Parathyroid adenoma (tissue), 2 donors: ENCODE data around the gene NTN1.

Experiments used
- H2AFZ ChIP-seq: fragments of 300-600 bp; sonication (generic); one replicate; pipeline ENCODE4 v1.7.0; 2017; ENCODE audit warnings: antibody characterized with exemption, mild to moderate bottlenecking
- H3K27ac ChIP-seq: fragments of 300-600 bp; sonication (generic); one replicate; pipeline ENCODE4 v1.7.0; 2017
- H3K27me3 ChIP-seq: fragments of 300-600 bp; sonication (generic); one replicate; pipeline ENCODE4 v1.7.0; 2017; ENCODE audit warnings: low read length; ENCODE audit not compliant: control insufficient read depth, insufficient read depth
- H3K36me3 ChIP-seq: fragments of 300-600 bp; sonication (generic); one replicate; pipeline ENCODE4 v1.7.0; 2017; ENCODE audit warnings: low read length; ENCODE audit not compliant: control insufficient read depth, insufficient read depth
- H3K4me1 ChIP-seq: fragments of 300-600 bp; sonication (generic); one replicate; pipeline ENCODE4 v1.7.0; 2017; ENCODE audit warnings: control low read depth
- H3K4me2 ChIP-seq: fragments of 300-600 bp; sonication (generic); one replicate; pipeline ENCODE4 v1.7.0; 2017; ENCODE audit warnings: low read length
- H3K4me3 ChIP-seq: fragments of 300-600 bp; sonication (generic); one replicate; pipeline ENCODE4 v1.7.0; 2017; ENCODE audit warnings: low read depth, low read length
- H3K79me2 ChIP-seq: fragments of 300-600 bp; sonication (generic); one replicate; pipeline ENCODE4 v1.7.0; 2017; ENCODE audit warnings: control low read depth
- H3K9ac ChIP-seq: fragments of 300-600 bp; sonication (generic); one replicate; pipeline ENCODE4 v1.7.0; 2017; ENCODE audit warnings: mild to moderate bottlenecking
- H3K9me3 ChIP-seq: fragments of 300-600 bp; sonication (generic); one replicate; pipeline ENCODE4 v1.7.0; 2017; ENCODE audit warnings: low read length; ENCODE audit not compliant: control insufficient read depth
- TF ChIP-seq, protein P1 (sequence below): fragments of 300-600 bp; sonication (generic); IDR thresholded peaks from one replicate; pipeline ENCODE4 v1.7.0; 2017; ENCODE audit warnings: antibody characterized with exemption, mild to moderate bottlenecking
- donor health status: primary hyperparathyroidism.

NTN1 gene

DNA sequence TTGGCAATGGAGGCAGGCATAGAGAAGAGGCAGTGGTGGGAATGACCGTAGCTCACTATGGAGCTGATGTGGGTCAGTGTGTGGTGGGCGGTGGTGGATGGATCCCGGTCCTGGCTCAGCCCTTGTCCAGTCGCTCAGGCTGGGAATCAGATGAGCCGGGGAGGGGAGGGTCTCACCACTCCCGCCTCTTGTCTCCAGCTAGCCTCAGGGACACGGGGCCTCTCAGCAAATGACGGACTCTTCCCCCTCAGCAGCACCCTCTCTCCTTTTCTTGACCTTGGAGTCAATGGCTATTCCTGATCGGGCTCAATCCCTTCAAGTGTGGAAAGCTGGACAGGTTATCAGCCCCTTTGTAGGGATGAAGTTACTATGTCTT lies 208.5 kb downstream of the NTN1 start:
- Histone ChIP-seq H3K9ac (no peak overlapping the region), H3K9me3 (no peaks in the 10 kb centered on the region), H3K27me3 (no peaks in the 10 kb centered on the region), H3K79me2 (no peaks in the 10 kb centered on the region), H3K4me1 (no peaks in the 10 kb centered on the region), H3K27ac (no peak overlapping the region), H3K4me2 (no peak overlapping the region), H3K4me3 (no peak overlapping the region), H2AFZ (no peak overlapping the region), H3K36me3 (no peaks in the 10 kb centered on the region)
- TF ChIP-seq, protein P1, sequence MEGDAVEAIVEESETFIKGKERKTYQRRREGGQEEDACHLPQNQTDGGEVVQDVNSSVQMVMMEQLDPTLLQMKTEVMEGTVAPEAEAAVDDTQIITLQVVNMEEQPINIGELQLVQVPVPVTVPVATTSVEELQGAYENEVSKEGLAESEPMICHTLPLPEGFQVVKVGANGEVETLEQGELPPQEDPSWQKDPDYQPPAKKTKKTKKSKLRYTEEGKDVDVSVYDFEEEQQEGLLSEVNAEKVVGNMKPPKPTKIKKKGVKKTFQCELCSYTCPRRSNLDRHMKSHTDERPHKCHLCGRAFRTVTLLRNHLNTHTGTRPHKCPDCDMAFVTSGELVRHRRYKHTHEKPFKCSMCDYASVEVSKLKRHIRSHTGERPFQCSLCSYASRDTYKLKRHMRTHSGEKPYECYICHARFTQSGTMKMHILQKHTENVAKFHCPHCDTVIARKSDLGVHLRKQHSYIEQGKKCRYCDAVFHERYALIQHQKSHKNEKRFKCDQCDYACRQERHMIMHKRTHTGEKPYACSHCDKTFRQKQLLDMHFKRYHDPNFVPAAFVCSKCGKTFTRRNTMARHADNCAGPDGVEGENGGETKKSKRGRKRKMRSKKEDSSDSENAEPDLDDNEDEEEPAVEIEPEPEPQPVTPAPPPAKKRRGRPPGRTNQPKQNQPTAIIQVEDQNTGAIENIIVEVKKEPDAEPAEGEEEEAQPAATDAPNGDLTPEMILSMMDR = no peak

DNA sequence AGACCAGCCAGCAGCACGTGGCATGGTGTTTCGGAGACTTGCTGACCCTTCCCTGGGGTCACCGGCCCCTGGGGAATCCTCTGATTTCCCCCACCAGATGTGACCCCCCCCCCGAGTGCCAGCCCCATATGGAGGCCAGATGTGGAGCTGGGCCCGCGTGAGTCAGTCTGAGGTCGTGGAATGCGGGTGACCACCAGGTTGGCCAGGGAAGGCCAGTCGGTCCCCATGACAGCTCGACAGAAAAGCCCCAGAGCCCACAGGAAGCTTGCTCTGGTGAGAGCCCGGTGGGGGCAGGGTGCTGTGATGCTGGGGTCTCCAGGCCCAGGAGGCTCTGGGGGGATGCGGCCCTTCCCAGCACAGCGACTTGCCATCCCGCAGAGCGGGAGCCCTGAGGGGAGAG lies 209.0 kb downstream of the NTN1 start:
- no peaks in the 10 kb centered on the region for H3K9me3 ChIP-seq
- TF ChIP-seq, protein P1 = no peak
- H3K4me1 ChIP-seq = no peaks in the 10 kb centered on the region
- no peak overlapping the region for H3K9ac ChIP-seq
- H3K27me3 ChIP-seq = no peaks in the 10 kb centered on the region
- no peak overlapping the region for H3K27ac ChIP-seq
- H3K36me3 ChIP-seq = no peaks in the 10 kb centered on the region
- H3K4me3 ChIP-seq = no peak overlapping the region
- no peak overlapping the region for H2AFZ ChIP-seq
- no peaks in the 10 kb centered on the region for H3K79me2 ChIP-seq
- no peak overlapping the region for H3K4me2 ChIP-seq

DNA sequence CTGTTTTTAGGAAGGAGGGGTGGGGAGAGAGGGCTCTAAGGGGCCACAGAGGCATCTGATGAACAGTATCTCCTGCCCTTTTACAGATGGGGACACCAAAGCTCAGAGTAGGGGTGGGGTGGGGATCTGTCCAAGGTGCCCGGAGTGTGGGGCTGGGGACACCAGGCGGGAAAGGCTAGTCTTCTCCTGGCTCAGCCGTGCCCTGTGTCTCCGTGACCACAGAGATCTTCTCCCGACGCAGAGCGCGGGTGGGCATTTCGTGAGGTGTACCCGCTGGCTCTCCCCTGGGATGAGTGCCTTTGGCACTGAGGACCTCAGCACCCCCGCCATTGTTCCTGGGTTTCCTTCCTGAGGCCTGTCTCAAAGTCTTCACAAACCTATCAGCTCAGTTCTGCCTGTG lies 209.6 kb downstream of the NTN1 start:
- Histone ChIP-seq H3K9me3 (no peaks in the 10 kb centered on the region), H2AFZ (no peak overlapping the region), H3K27me3 (no peaks in the 10 kb centered on the region), H3K4me1 (no peaks in the 10 kb centered on the region), H3K9ac (no peak overlapping the region), H3K27ac (no peak overlapping the region), H3K36me3 (no peaks in the 10 kb centered on the region), H3K4me3 (no peak overlapping the region), H3K4me2 (no peak overlapping the region), H3K79me2 (no peaks in the 10 kb centered on the region)
- TF ChIP-seq, protein P1 = no peak

DNA sequence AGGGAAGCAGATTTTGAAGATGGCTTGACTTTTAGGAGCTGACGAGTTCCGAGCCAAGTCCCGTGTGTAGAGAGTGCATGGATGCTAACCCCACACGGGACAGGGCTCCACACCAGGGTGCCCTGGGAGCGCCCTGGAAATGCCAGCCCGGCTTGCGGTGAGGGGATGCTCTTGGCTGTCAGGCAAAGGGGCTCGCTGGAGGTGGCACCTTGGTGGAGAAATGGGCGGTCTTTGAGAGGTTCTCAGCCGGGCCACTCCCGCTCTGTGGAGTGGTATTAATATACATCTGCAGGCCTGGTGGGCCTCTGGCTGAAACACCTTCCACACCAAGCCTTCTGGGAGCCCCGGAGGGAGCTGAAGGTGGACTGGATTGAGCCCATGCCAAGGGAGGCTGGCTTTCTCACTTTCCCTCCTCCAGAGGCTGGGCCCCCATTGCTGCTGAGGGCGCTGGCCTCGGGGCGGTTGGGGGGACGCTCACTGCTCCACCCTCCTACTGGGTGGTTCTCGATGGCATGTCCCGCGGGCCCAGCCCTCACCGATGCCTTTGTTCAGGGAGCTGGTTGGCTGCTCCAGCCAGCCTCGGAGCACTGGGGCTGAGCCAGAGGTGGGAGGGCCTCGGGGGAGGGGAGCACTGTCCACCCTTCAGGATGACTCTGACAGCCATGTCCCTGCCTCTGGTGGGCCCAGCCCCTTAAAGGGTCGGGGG lies 210.3 kb downstream of the NTN1 start:
- no peaks in the 10 kb centered on the region for H3K79me2 ChIP-seq
- H3K36me3 ChIP-seq = no peaks in the 10 kb centered on the region
- no peaks in the 10 kb centered on the region for H3K27me3 ChIP-seq
- no peaks in the 10 kb centered on the region for H3K9me3 ChIP-seq
- no peak overlapping the region for H2AFZ ChIP-seq
- no peaks in the 10 kb centered on the region for H3K4me1 ChIP-seq
- no peak overlapping the region for H3K4me2 ChIP-seq
- TF ChIP-seq, protein P1 = no peak
- H3K9ac ChIP-seq = no peak overlapping the region
- no peak overlapping the region for H3K27ac ChIP-seq
- H3K4me3 ChIP-seq = no peak overlapping the region

- TF ChIP-seq, protein P1 = no peak
- Histone ChIP-seq H3K4me2 (no peak overlapping the region), H3K79me2 (no peaks in the 10 kb centered on the region), H3K4me3 (no peak overlapping the region), H3K27me3 (no peaks in the 10 kb centered on the region), H3K9ac (no peak overlapping the region), H3K27ac (no peak overlapping the region), H2AFZ (no peak overlapping the region), H3K36me3 (no peaks in the 10 kb centered on the region), H3K9me3 (no peaks in the 10 kb centered on the region), H3K4me1 (no peaks in the 10 kb centered on the region)
These were observed 210.8 kb downstream of the NTN1 start for GRCh38 chr17:9232155-9232475.
